ENCODE results near the gene CSTF2. TPM values are rescaled to one million over a fixed set of nuclear protein-coding genes. Genes with fewer than 3 reads are reported as not detected.

The CSTF2 gene
- total RNA-seq, 2 donors from 2014 or later: 27.4 to 28.3 TPM

DNA sequence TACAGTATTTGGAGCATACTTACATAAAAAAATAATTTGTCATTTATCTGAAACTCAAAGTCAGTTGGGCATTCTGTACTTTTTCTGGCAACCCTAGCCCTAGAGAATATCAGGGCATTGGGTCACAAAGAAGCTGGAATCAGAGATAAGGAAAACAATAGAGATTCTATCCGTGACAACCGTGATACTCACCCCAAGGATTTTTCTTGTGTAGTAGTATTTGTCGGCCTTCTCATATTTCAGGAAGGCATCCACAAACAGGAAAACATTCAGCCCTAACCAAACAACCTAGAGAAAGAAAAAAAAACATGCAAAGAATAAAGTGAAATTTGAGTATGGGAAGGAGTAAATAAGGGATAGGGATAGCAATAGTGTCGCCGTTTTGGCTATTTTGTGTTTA lies 50.3 kb downstream of the CSTF2 start:
- H3K27me3 ChIP-seq (ENCODE audit: control insufficient read depth, insufficient read depth, low read length, poor library complexity, severe bottlenecking): no peaks in the 10 kb centered on the region
- no peak overlapping the region for H3K9ac ChIP-seq (ENCODE audit: extremely low read depth, low read length, poor library complexity, severe bottlenecking)
- Mint-ChIP-seq H3K4me1 (peaks cover 1% of the 10 kb centered on the region), H3K27me3 (ENCODE audit: insufficient read depth) (no peaks in the 10 kb centered on the region), H3K27ac (no peak overlapping the region), H3K36me3 (ENCODE audit: low read depth) (no peaks in the 10 kb centered on the region), H3K4me3 (no peak overlapping the region), H3K9me3 (peaks cover 37% of the 10 kb centered on the region)
- no peaks in the 10 kb centered on the region for H3K36me3 ChIP-seq (ENCODE audit: control insufficient read depth, insufficient read depth, low read length)
- H3K4me3 ChIP-seq (ENCODE audit: low read length): no peak overlapping the region
- no peak overlapping the region for H3K27ac ChIP-seq (ENCODE audit: low read depth, low read length)
- DNase-seq: no peak
- H3K9me3 ChIP-seq (ENCODE audit: control insufficient read depth, low read length): no peaks in the 10 kb centered on the region
- no peaks in the 10 kb centered on the region for H3K4me1 ChIP-seq (ENCODE audit: control insufficient read depth, insufficient read depth, low read length)
- 76 to 89% methylated on average over 2 of the region's 5 CpGs for WGBS, 2 experiments (ENCODE audit: insufficient coverage in 1 of 2, insufficient read length in 1 of 2)
- TF ChIP-seq, protein P1, sequence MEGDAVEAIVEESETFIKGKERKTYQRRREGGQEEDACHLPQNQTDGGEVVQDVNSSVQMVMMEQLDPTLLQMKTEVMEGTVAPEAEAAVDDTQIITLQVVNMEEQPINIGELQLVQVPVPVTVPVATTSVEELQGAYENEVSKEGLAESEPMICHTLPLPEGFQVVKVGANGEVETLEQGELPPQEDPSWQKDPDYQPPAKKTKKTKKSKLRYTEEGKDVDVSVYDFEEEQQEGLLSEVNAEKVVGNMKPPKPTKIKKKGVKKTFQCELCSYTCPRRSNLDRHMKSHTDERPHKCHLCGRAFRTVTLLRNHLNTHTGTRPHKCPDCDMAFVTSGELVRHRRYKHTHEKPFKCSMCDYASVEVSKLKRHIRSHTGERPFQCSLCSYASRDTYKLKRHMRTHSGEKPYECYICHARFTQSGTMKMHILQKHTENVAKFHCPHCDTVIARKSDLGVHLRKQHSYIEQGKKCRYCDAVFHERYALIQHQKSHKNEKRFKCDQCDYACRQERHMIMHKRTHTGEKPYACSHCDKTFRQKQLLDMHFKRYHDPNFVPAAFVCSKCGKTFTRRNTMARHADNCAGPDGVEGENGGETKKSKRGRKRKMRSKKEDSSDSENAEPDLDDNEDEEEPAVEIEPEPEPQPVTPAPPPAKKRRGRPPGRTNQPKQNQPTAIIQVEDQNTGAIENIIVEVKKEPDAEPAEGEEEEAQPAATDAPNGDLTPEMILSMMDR (conservative IDR thresholded peaks at IDR 0.05): no peak

DNA sequence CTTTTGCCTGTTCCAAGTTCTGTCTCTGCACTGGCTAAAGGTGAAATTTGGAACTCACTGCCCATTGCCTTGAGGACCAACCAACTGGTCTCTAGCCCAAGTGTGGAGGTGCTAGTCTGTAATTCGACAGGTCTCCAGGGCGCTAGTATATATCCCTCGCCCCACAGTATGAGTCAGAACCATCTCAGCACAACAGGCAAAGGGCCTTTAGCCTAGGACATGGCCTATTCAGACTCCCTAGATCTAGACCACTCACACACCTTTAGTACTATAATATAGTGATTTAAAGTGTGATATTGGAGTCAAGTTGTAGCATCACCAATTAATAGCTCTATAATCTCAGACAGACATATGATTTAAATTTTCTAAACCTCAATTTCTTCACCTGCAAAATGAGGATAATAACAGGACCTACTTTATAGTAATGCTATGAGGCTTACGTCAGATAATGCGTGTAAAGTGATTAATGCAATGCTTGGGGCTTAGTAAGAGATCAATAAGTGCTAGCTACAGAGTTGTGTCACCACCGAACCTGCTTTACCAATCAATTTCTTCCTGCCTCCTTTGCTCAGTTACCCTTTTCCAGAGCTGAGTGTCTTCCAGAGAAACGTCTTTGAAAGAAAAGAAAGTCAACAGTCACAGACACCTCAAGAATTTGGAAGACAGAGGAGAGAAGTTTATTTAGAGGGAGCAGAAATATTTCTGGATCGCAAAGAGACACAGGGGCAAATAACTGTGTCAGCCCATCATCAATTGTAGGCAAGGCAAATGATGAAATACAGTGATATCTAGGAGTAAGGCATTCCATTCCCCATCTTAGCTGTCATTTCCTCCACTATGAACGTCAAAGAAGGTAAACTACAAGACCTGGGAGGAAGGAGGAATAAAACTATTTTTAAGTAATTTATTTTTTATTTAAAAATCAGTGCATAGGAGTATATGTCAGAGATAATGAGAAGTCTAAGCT lies 51.7 kb downstream of the CSTF2 start:
- no peak overlapping the region for H3K9ac ChIP-seq (ENCODE audit: extremely low read depth, low read length, poor library complexity, severe bottlenecking)
- no peaks in the 10 kb centered on the region for H3K36me3 ChIP-seq (ENCODE audit: control insufficient read depth, insufficient read depth, low read length)
- no peak overlapping the region for H3K4me3 ChIP-seq (ENCODE audit: low read length)
- no peak overlapping the region for H3K4me3 Mint-ChIP-seq
- no peaks in the 10 kb centered on the region for H3K36me3 Mint-ChIP-seq (ENCODE audit: low read depth)
- H3K9me3 Mint-ChIP-seq: peaks cover 43% of the 10 kb centered on the region
- no peak overlapping the region for H3K27ac Mint-ChIP-seq
- no peaks in the 10 kb centered on the region for H3K27me3 ChIP-seq (ENCODE audit: control insufficient read depth, insufficient read depth, low read length, poor library complexity, severe bottlenecking)
- no peak overlapping the region for H3K27ac ChIP-seq (ENCODE audit: low read depth, low read length)
- 87% methylated on average over 8 of the region's 9 CpGs; no CpG with 5 or more reads in 1 of the 2 experiments for WGBS, 2 experiments (ENCODE audit: insufficient coverage in 1 of 2, insufficient read length in 1 of 2)
- no peaks in the 10 kb centered on the region for H3K27me3 Mint-ChIP-seq (ENCODE audit: insufficient read depth)
- H3K9me3 ChIP-seq (ENCODE audit: control insufficient read depth, low read length): no peaks in the 10 kb centered on the region
- H3K4me1 Mint-ChIP-seq: peaks cover 1% of the 10 kb centered on the region
- no peaks in the 10 kb centered on the region for H3K4me1 ChIP-seq (ENCODE audit: control insufficient read depth, insufficient read depth, low read length)
- TF ChIP-seq, protein P1 (conservative IDR thresholded peaks at IDR 0.05): no peak
- no peak for DNase-seq

DNA sequence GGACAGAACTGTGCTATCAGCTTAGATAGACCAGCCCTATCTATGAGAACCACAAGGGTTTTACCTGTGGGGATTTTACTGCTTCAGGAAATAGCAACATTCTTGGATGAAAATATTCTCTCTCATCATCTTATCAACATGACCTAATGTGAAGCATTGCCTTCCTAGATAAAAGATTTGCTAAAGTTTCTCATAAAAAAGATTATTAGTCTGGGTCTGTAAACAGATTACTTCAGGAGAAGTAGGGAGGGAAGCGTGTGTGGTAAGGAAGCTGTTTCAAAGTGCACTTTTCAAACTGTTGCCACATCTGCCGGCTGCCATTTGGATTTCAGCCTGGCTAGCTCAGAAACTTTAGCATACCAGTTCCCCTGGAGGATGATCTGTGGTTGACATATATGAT lies 54.1 kb downstream of the CSTF2 start, which contains the start of gene NOX1:
Gene NOX1, minus strand, starts transcription at position 35 of the 400 bp plus-strand sequence. CDS start 220 bp downstream, outside the sequence.
- Mint-ChIP-seq H3K27ac (no peak within 1 kb of the TSS), H3K36me3 (ENCODE audit: low read depth) (no peaks in the 10 kb centered on the region), H3K9me3 (peaks cover 45% of the 10 kb centered on the region), H3K27me3 (ENCODE audit: insufficient read depth) (no peaks in the 10 kb centered on the region), H3K4me1 (peaks cover 1% of the 10 kb centered on the region), H3K4me3 (no peak within 1 kb of the TSS)
- 85% methylated on average over 2 of the region's 2 CpGs; no CpG with 5 or more reads in 1 of the 2 experiments for WGBS, 2 experiments (ENCODE audit: insufficient coverage in 1 of 2, insufficient read length in 1 of 2)
- no peak for DNase-seq
- H3K27me3 ChIP-seq (ENCODE audit: control insufficient read depth, insufficient read depth, low read length, poor library complexity, severe bottlenecking): no peaks in the 10 kb centered on the region
- H3K9ac ChIP-seq (ENCODE audit: extremely low read depth, low read length, poor library complexity, severe bottlenecking): no peak within 1 kb of the TSS
- H3K4me1 ChIP-seq (ENCODE audit: control insufficient read depth, insufficient read depth, low read length): no peaks in the 10 kb centered on the region
- no peak within 1 kb of the TSS for H3K27ac ChIP-seq (ENCODE audit: low read depth, low read length)
- TF ChIP-seq, protein P1 (conservative IDR thresholded peaks at IDR 0.05): no peak
- no peak within 1 kb of the TSS for H3K4me3 ChIP-seq (ENCODE audit: low read length)
- H3K36me3 ChIP-seq (ENCODE audit: control insufficient read depth, insufficient read depth, low read length): no peaks in the 10 kb centered on the region
- H3K9me3 ChIP-seq (ENCODE audit: control insufficient read depth, low read length): no peaks in the 10 kb centered on the region
